ENCODE measurements around the gene GREB1L.

DNA sequence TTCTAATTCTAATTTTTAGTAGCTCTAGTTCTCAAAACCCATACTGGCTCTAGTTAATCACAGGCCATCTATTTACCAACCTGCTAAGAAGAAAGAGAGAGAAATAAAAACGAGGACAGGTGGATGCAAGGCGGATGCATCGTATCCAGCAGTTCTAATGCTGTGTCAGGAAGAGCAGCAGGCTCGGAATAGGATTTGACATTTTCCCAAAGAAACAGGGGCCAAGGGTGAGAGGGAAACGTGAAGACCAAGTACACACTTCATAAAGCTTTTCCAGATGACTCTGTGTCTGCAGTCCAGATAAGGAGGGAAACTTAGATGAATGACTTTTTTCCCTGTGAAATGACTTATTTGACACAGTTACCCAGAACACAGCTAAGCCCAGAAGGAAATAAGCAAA lies 241.0 kb downstream of the GREB1L start:
- TF ChIP-seq, protein P1, sequence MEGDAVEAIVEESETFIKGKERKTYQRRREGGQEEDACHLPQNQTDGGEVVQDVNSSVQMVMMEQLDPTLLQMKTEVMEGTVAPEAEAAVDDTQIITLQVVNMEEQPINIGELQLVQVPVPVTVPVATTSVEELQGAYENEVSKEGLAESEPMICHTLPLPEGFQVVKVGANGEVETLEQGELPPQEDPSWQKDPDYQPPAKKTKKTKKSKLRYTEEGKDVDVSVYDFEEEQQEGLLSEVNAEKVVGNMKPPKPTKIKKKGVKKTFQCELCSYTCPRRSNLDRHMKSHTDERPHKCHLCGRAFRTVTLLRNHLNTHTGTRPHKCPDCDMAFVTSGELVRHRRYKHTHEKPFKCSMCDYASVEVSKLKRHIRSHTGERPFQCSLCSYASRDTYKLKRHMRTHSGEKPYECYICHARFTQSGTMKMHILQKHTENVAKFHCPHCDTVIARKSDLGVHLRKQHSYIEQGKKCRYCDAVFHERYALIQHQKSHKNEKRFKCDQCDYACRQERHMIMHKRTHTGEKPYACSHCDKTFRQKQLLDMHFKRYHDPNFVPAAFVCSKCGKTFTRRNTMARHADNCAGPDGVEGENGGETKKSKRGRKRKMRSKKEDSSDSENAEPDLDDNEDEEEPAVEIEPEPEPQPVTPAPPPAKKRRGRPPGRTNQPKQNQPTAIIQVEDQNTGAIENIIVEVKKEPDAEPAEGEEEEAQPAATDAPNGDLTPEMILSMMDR (optimal IDR thresholded peaks at IDR 0.05 in 1 of 3, IDR thresholded peaks at IDR 0.05 in 1 of 3, conservative IDR thresholded peaks at IDR 0.05 in 1 of 3; ENCODE audit: extremely low read depth in 1 of 3, insufficient read depth in 2 of 3, low read length in 3 of 3): no peak
- no peak for TF ChIP-seq EZH2 (IDR thresholded peaks at IDR 0.05; ENCODE audit: low read length)

All from keratinocyte (primary cell).